Fibroblast of lung (primary cell): ENCODE measurements around the gene AGT.

Experiments used
- EZH2 ChIP-seq: IDR thresholded peaks from 2 replicates; pipeline ENCODE4 v1.5.1; 2012; ENCODE audit warnings: low read length, control low read depth, mild to moderate bottlenecking; ENCODE audit errors: missing control alignments
- TF ChIP-seq, protein P1 (sequence below), 2 donors: IDR thresholded peaks in 1 of 2; conservative IDR thresholded peaks in 1 of 2; 1 replicate in 1 of 2; 2 replicates in 1 of 2; pipeline ENCODE4 v1.5.1; 2011 to 2012; ENCODE audit warnings: low read length in 2 of 2, control low read depth in 1 of 2, inconsistent platforms in 1 of 2, low read depth in 1 of 2, mild to moderate bottlenecking in 1 of 2

DNA sequence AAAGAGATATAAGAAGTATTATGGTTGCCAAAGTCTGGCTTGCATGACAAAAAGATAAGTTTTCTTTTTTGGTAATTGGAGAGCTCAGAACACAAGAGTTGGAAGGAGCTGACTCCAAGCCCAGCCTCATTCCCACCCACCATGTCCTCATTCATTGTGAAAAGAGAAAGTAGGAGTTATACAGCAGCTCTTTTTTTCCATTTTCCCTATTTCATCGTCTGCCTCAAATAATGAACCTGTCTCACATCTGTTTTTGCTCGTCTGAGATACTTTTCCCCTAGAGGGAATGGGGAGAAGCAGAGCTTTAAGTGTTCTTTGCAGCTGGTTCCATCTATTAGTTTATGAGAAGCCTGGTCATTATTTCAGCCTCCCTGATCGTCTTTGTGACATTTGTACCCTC, 34.7 kb downstream of the AGT start:
- TF ChIP-seq, protein P1, sequence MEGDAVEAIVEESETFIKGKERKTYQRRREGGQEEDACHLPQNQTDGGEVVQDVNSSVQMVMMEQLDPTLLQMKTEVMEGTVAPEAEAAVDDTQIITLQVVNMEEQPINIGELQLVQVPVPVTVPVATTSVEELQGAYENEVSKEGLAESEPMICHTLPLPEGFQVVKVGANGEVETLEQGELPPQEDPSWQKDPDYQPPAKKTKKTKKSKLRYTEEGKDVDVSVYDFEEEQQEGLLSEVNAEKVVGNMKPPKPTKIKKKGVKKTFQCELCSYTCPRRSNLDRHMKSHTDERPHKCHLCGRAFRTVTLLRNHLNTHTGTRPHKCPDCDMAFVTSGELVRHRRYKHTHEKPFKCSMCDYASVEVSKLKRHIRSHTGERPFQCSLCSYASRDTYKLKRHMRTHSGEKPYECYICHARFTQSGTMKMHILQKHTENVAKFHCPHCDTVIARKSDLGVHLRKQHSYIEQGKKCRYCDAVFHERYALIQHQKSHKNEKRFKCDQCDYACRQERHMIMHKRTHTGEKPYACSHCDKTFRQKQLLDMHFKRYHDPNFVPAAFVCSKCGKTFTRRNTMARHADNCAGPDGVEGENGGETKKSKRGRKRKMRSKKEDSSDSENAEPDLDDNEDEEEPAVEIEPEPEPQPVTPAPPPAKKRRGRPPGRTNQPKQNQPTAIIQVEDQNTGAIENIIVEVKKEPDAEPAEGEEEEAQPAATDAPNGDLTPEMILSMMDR (conservative IDR thresholded peaks at IDR 0.05 in 1 of 2, IDR thresholded peaks at IDR 0.05 in 1 of 2; ENCODE audit: low read depth in 1 of 2, low read length in 2 of 2), result no peak
- TF ChIP-seq EZH2, result no peak
